HG02885 (cell line): Measurements from ENCODE around the gene KIT.

Source experiments
- ATAC-seq: cut with Tn5 transposase; IDR thresholded peaks from one replicate; pipeline ENCODE4 v1.9.1; 2021; ENCODE audit warnings: mild to moderate bottlenecking; ENCODE audit not compliant: unreplicated experiment, poor library complexity

KIT gene

GRCh38 chr4:54695788-54696187, 38.0 kb downstream of the KIT start:
- no peak for ATAC-seq

DNA sequence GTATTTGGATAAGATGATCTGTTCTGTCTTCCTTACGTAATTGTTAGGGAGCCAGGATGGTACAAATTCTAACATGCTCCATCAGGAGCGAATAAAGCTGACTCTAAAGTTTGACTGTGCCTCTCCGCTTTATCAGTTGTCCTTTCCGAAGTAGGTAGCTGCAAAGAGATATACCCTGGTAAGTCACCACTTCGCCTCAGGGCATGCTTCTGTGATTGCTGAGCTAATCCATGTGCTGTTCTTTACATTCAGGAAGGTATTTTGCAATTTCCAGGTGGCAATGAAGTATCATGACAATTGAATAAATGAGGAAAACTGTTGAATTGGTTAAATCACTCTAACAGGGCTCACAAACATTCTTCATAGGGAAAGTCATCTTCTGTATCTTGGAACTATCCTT, 38.9 kb downstream of the KIT start:
- no peak for ATAC-seq

GRCh38 chr4:54700986-54701385, 43.2 kb downstream of the KIT start:
- ATAC-seq = no peak

- no peak for ATAC-seq
Observed at GRCh38 chr4:54703182-54703581, 45.4 kb downstream of the KIT start.

DNA sequence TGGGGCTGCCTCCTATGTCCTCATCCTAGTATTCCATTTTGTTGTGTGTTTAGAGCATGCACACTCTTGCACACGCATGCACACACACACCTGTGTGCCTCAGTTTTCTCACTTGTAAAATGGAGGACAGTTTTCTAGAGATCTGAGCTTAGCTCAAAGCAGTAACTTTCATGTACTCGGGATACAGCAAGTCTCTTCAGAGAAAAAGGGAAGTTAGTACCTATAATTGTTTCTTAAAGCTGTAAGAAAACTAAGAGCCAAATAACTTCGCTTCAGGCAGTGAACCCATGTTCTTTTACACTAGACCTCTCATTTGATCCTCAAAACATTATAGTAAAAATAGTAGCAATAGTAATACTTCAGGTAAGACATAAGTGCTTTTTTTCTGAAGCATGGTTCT, 49.6 kb downstream of the KIT start:
- ATAC-seq = no peak

DNA sequence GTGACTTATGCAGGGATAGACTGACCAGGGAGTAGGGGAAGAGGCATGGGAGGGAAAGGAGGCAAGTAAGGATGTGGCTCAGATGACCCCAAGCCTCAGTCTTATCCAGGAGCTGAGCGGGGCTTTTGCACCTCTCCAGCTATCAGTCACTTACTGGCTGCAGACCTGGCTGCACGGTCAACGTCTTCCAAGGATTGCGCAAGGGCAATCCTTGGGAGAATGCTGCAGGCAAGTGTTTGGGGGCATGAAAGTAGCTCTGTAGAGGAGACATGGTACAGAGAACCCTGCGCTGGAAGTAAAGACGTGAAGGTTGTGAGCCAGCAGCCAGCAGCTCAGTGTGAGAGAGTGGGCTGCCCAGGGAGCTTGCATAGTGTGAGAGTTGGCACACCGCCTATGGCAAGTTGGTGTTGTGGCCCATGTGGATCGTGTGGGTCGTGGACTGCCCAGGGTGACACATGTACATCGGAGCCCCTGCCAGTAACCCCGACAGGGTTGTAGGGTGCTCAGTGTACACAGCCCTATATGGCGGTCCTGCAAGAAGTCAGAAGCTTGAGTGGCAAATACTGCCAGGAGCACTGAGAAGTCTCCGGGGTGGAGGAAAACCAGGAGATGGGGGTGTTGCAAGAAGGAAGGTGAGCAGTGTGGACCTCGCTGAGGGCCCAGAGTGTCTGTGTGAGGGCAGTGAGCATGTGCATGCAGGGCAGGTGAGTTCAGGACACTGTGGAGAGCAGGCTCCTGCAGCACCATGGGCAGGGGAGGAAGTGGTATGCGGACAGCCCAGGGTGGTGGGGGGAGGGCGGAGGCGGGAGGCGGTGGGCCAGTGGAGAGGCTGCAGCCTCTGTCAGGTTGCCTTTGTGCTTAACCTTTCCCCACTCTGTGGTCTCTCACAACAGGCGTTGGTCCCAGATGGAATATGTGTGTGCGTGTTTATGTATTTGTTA, 50.9 kb downstream of the KIT start:
- ATAC-seq = no peak

- ATAC-seq = no peak
Observed at GRCh38 chr4:54709400-54709799, 51.6 kb downstream of the KIT start.

GRCh38 chr4:54712206-54712605, 54.4 kb downstream of the KIT start:
- no peak for ATAC-seq

- ATAC-seq = no peak
Observed at GRCh38 chr4:54714631-54715030, 56.9 kb downstream of the KIT start.

GRCh38 chr4:54716478-54717065, 58.8 kb downstream of the KIT start:
- ATAC-seq = no peak

DNA sequence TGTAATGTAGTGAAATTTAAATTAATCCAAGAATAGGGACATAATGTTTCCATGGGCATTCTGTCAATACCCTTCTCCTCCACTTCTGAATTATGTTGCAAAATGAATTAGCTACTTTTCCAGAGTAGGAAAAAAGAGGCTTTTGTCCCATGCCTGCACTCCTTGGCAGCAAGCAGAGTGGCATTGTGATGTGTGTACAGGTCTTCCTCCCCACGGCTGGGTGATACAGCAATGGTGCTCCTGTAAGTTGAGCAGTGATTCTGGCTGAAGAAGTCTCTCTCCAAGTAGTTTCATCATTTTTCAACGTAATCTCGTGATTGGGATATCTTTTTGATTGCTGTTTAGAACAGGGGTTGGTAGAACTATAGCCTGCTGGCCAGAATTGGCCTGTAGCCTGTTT, 59.9 kb downstream of the KIT start:
- ATAC-seq = no peak

DNA sequence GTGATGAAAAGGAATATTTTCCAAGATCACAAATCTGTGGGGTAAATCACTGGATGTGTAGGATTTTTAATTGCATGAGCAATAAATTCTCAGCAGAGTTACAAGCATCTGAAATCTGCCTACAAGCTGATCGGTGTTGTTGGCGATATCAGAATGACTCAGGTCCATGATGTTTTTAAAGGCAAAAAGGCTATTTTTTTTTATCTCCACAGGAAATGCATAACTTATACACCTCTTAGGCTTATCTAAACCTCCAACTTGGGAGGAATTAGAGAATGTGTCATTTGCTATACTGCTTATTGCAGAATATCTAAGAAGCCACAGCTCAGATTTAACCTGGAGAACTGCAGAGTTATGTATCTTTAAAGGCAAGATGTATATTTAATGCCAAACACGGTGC, 61.6 kb downstream of the KIT start:
- ATAC-seq = no peak

DNA sequence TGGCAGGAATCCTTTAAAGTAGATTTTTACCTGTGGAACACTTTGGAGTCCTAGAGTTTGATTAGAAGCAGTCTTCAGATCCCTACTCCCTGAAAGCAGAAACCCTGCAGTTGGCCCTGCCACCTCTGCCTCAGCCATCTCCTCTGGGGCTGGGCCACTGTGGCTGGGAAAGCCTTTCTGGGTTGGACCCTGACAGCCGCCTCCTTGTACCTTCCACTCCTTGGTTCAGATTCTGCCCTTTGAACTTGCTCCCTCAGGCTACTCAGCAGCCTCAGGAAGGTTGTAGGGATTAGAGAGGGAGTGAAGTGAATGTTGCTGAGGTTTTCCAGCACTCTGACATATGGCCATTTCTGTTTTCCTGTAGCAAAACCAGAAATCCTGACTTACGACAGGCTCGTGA, 65.5 kb downstream of the KIT start:
- no peak for ATAC-seq

GRCh38 chr4:54723820-54724219, 66.1 kb downstream of the KIT start:
- ATAC-seq = no peak

- ATAC-seq = peak; percentile 25
Observed at GRCh38 chr4:54726907-54727306, 69.2 kb downstream of the KIT start.

DNA sequence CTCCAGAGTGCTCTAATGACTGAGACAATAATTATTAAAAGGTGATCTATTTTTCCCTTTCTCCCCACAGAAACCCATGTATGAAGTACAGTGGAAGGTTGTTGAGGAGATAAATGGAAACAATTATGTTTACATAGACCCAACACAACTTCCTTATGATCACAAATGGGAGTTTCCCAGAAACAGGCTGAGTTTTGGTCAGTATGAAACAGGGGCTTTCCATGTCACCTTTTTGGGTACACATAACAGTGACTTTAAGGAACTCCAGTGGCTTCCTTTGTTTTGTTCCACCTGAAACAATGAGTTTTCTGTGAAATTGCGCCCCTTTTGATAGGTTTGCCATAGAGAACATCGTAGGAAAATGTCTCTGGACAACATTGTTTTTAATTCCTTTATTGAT, 69.6 kb downstream of the KIT start:
- ATAC-seq = peak; percentile 57

GRCh38 chr4:54728368-54728767, 70.6 kb downstream of the KIT start:
- ATAC-seq = no peak

- ATAC-seq = no peak
Observed at GRCh38 chr4:54729256-54729655, 71.5 kb downstream of the KIT start.

- ATAC-seq = no peak
Observed at GRCh38 chr4:54730581-54730980, 72.8 kb downstream of the KIT start.

- no peak for ATAC-seq
Observed at GRCh38 chr4:54731552-54731951, 73.8 kb downstream of the KIT start.

GRCh38 chr4:54731976-54732375, 74.2 kb downstream of the KIT start:
- no peak for ATAC-seq

GRCh38 chr4:54737421-54737820, 79.7 kb downstream of the KIT start:
- ATAC-seq = no peak
